ENCODE results near the gene TEKT3. TPM values are rescaled to one million over a fixed set of nuclear protein-coding genes. Genes with fewer than 3 reads are reported as not detected.

TEKT3 gene
- polyA plus RNA-seq (2013, experiment 1 of 2; ENCODE audit: insufficient read length) = 0.19 TPM
- polyA plus RNA-seq (2013, experiment 2 of 2; ENCODE audit: insufficient read length) = 0.47 TPM

GRCh38 chr17:15341385-15341849 lies at the start of gene TEKT3:
TSS of gene TEKT3 (minus strand) at chr17:15341597. CDS start at chr17:15331585, 10,012 bp downstream.
- DNase-seq = peak; percentile 67

- no peak for DNase-seq
These were observed 47.1 kb upstream of the TEKT3 start for GRCh38 chr17:15388356-15389041.

- no peak for DNase-seq
These were observed 44.7 kb upstream of the TEKT3 start for GRCh38 chr17:15386083-15386482.

GRCh38 chr17:15385305-15385704 lies 43.9 kb upstream of the TEKT3 start:
- no peak for DNase-seq

GRCh38 chr17:15384142-15384787 lies 42.9 kb upstream of the TEKT3 start:
- peak; percentile 31 for DNase-seq

GRCh38 chr17:15382914-15383313 lies 41.5 kb upstream of the TEKT3 start:
- DNase-seq = no peak

- no peak for DNase-seq
These were observed 40.3 kb upstream of the TEKT3 start for GRCh38 chr17:15381707-15382106.

GRCh38 chr17:15380446-15380845 lies 39.0 kb upstream of the TEKT3 start:
- DNase-seq = no peak

GRCh38 chr17:15379659-15380058 lies 38.3 kb upstream of the TEKT3 start:
- DNase-seq = no peak

- DNase-seq = no peak
These were observed 36.8 kb upstream of the TEKT3 start for GRCh38 chr17:15378243-15378642.

GRCh38 chr17:15377616-15378015 lies 36.2 kb upstream of the TEKT3 start:
- DNase-seq = peak; percentile 76

- DNase-seq = peak; percentile 71
These were observed 35.8 kb upstream of the TEKT3 start for GRCh38 chr17:15377200-15377599.

- no peak for DNase-seq
These were observed 30.2 kb upstream of the TEKT3 start for GRCh38 chr17:15371376-15372130.

GRCh38 chr17:15368600-15368999 lies 27.2 kb upstream of the TEKT3 start:
- no peak for DNase-seq

- DNase-seq = no peak
These were observed 24.6 kb upstream of the TEKT3 start for GRCh38 chr17:15366026-15366425.

- no peak for DNase-seq
These were observed 23.2 kb upstream of the TEKT3 start for GRCh38 chr17:15364615-15365014.

- no peak for DNase-seq
These were observed 22.3 kb upstream of the TEKT3 start for GRCh38 chr17:15363702-15364101.

- no peak for DNase-seq
These were observed 20.2 kb upstream of the TEKT3 start for GRCh38 chr17:15361592-15361991.

GRCh38 chr17:15361151-15361550 lies 19.8 kb upstream of the TEKT3 start:
- peak; percentile 24 for DNase-seq

- DNase-seq = no peak
These were observed 12.9 kb upstream of the TEKT3 start for GRCh38 chr17:15354256-15354655.

GRCh38 chr17:15351925-15352324 lies 10.5 kb upstream of the TEKT3 start:
- peak; percentile 82 for DNase-seq

GRCh38 chr17:15351478-15351840 lies 10.1 kb upstream of the TEKT3 start:
- peak; percentile 18 for DNase-seq

- no peak for DNase-seq
These were observed 9.5 kb upstream of the TEKT3 start for GRCh38 chr17:15350777-15351477.

All from fibroblast of skin of scalp (primary cell).